Measurements from ENCODE around the gene EAF1. TPM values are rescaled to one million over a fixed set of nuclear protein-coding genes. Genes with fewer than 3 reads are reported as not detected.

The EAF1 gene
- total RNA-seq, 1 experiment from 2014 or later = 28.3 TPM

DNA sequence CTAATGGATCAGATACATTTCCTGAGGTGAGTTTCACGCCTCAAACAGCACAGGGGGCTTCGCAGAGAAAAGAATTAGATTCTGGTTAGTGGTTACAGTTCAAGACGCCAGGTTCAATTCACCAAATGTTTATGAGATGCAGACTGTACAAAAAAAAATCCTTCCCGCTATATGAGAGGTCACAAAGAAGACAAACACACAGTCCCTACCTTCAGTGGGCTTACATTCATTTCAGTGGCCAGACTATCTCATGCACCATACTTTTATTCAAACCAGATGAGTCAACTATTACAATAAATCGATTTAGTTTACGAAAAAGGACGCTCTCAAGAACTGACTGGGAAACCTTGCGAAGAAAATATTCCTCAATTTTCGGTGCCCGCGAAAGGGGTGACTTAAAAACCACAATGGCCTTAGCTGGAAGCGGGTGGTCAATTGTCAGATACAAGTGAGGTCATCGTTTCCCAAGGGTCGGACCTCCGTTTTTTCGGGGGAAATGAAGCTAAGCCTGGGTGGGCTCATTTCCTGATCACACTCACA, 749 bp upstream of the EAF1 start:
- H3K27ac Mint-ChIP-seq (ENCODE audit: low read depth, unreplicated experiment) = peak overlapping the region; percentile 98
- POLR2A ChIA-PET = interaction anchor here (0.6 to 1.4 kb wide), 5 partner anchors 12 to 985 kb away, joined by 3 to 5 read pairs (median 3); partner anchors contain the start of gene CAPN7
- peaks cover 60% of the 10 kb centered on the region for H3K36me3 Mint-ChIP-seq (ENCODE audit: insufficient read depth, unreplicated experiment)
- H3K4me3 Mint-ChIP-seq (ENCODE audit: unreplicated experiment) = peak overlapping the region; percentile 91
- H3K4me1 Mint-ChIP-seq (ENCODE audit: insufficient read depth, unreplicated experiment) = peaks cover 25% of the 10 kb centered on the region
- CTCF ChIA-PET = interaction anchor here (0.7 to 1.5 kb wide), 2 partner anchors 131 to 160 kb away, joined by 3 read pairs; no protein-coding TSS in a partner anchor
- intact Hi-C loops (cut with micrococcal nuclease) = loop anchor here (5.0 to 10.0 kb wide), 2 partner anchors 131 to 388 kb away; no protein-coding TSS in a partner anchor
- no peaks in the 10 kb centered on the region for H3K9me3 Mint-ChIP-seq (ENCODE audit: unreplicated experiment)
- DNase-seq (ENCODE audit: unreplicated experiment) = no peak
- H3K27me3 Mint-ChIP-seq (ENCODE audit: insufficient read depth, unreplicated experiment) = no peaks in the 10 kb centered on the region
- BruUV-seq (replicated peaks) = TSS peak; percentile 49
- TF ChIP-seq, protein P1, sequence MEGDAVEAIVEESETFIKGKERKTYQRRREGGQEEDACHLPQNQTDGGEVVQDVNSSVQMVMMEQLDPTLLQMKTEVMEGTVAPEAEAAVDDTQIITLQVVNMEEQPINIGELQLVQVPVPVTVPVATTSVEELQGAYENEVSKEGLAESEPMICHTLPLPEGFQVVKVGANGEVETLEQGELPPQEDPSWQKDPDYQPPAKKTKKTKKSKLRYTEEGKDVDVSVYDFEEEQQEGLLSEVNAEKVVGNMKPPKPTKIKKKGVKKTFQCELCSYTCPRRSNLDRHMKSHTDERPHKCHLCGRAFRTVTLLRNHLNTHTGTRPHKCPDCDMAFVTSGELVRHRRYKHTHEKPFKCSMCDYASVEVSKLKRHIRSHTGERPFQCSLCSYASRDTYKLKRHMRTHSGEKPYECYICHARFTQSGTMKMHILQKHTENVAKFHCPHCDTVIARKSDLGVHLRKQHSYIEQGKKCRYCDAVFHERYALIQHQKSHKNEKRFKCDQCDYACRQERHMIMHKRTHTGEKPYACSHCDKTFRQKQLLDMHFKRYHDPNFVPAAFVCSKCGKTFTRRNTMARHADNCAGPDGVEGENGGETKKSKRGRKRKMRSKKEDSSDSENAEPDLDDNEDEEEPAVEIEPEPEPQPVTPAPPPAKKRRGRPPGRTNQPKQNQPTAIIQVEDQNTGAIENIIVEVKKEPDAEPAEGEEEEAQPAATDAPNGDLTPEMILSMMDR (IDR thresholded peaks at IDR 0.05; ENCODE audit: unreplicated experiment) = no peak

DNA sequence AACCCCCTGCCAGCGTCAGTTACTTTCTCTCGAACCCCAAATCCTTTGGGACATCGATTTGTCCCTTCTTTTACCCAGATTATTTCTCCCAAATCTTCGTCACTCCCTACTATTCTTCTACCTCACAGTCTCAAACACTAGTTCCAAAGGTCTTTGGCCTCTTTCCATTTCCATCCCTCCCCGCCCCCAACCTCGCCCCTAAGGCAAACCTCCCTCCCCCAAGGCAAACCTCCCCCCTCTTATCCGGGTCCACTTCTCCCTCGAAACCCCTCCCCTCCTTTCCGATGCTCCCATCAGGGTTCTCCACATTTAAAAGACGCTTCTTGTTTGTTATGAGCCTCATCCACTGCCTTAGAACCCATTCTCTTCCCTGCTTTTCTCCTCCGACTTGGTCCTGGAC, 583 bp downstream of the EAF1 start:
- no TSS peak for BruUV-seq (replicated peaks)
- Mint-ChIP-seq H3K27me3 (ENCODE audit: insufficient read depth, unreplicated experiment) (no peaks in the 10 kb centered on the region), H3K4me3 (ENCODE audit: unreplicated experiment) (peak overlapping the region; percentile 91), H3K27ac (ENCODE audit: low read depth, unreplicated experiment) (peak overlapping the region; percentile 98), H3K9me3 (ENCODE audit: unreplicated experiment) (no peaks in the 10 kb centered on the region), H3K4me1 (ENCODE audit: insufficient read depth, unreplicated experiment) (peaks cover 25% of the 10 kb centered on the region), H3K36me3 (ENCODE audit: insufficient read depth, unreplicated experiment) (peaks cover 56% of the 10 kb centered on the region)
- POLR2A ChIA-PET = interaction anchor here (0.8 to 1.1 kb wide), 3 partner anchors 15 to 222 kb away, joined by 3 read pairs; partner anchors contain the start of gene CAPN7
- intact Hi-C loops (cut with micrococcal nuclease) = loop anchor here (5.0 to 10.0 kb wide), 2 partner anchors 129 to 387 kb away; no protein-coding TSS in a partner anchor
- CTCF ChIA-PET = interaction anchor here (1.5 kb wide), 1 partner anchor 130 kb away, joined by 3 read pairs; no protein-coding TSS in a partner anchor
- DNase-seq (ENCODE audit: unreplicated experiment) = no peak
- TF ChIP-seq, protein P1 (IDR thresholded peaks at IDR 0.05; ENCODE audit: unreplicated experiment) = no peak

DNA sequence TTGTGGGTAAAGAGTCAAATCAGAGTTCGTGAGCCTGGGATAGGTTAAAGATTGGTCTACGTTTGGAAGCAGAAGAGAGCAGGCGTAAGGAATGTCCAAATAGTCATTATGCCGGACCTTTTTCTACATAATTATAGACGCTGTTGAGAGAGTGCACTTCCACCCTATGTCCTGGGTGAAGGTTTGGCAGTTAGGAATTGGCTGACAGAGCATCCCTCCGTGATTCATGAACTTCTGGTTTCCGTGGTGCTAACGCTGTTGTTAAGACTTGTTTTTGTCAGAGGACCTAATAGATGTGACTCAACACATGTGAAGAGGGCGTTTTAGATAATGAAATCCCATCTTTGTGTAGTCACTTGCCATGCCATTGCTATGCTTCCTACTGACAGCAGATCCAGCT, 1.1 kb downstream of the EAF1 start:
- intact Hi-C loops (cut with micrococcal nuclease) = loop anchor here (5.0 to 10.0 kb wide), 2 partner anchors 129 to 386 kb away; no protein-coding TSS in a partner anchor
- no peaks in the 10 kb centered on the region for H3K27me3 Mint-ChIP-seq (ENCODE audit: insufficient read depth, unreplicated experiment)
- POLR2A ChIA-PET = interaction anchor here (1.9 kb wide), 1 partner anchor 12 kb away, joined by 4 read pairs; no protein-coding TSS in a partner anchor
- peaks cover 25% of the 10 kb centered on the region for H3K4me1 Mint-ChIP-seq (ENCODE audit: insufficient read depth, unreplicated experiment)
- TF ChIP-seq, protein P1 (IDR thresholded peaks at IDR 0.05; ENCODE audit: unreplicated experiment) = no peak
- H3K36me3 Mint-ChIP-seq (ENCODE audit: insufficient read depth, unreplicated experiment) = peaks cover 57% of the 10 kb centered on the region
- peak; percentile 38 for DNase-seq (ENCODE audit: unreplicated experiment)
- H3K4me3 Mint-ChIP-seq (ENCODE audit: unreplicated experiment) = peak overlapping the region; percentile 91
- TSS peak; percentile 32 for BruUV-seq (replicated peaks)
- CTCF ChIA-PET = interaction anchor here (0.9 kb wide), 1 partner anchor 51 kb away, joined by 5 read pairs; no protein-coding TSS in a partner anchor
- H3K27ac Mint-ChIP-seq (ENCODE audit: low read depth, unreplicated experiment) = peak overlapping the region; percentile 98
- no peaks in the 10 kb centered on the region for H3K9me3 Mint-ChIP-seq (ENCODE audit: unreplicated experiment)

DNA sequence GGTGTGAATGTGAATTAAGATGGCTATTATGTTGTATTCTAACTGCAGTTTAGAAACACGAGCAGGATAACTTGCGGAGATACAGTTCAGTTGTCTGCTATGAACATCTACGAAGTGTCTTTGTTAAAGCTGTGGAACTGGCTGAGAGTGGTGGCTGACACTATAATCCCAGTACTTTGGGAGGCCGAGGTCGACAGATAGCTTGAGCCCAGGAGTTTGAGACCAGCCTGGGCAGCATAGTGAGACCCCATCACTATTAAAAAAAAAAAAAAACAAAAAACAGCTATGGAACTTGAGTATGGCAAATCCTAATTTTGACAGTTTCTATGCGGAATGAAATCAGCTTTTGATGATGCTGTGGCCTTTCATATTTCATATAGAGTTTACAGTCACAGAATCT, 1.7 kb downstream of the EAF1 start:
- Mint-ChIP-seq H3K4me3 (ENCODE audit: unreplicated experiment) (peak overlapping the region; percentile 91), H3K9me3 (ENCODE audit: unreplicated experiment) (no peaks in the 10 kb centered on the region), H3K4me1 (ENCODE audit: insufficient read depth, unreplicated experiment) (peaks cover 25% of the 10 kb centered on the region), H3K27me3 (ENCODE audit: insufficient read depth, unreplicated experiment) (no peaks in the 10 kb centered on the region), H3K27ac (ENCODE audit: low read depth, unreplicated experiment) (peak overlapping the region; percentile 98), H3K36me3 (ENCODE audit: insufficient read depth, unreplicated experiment) (peaks cover 61% of the 10 kb centered on the region)
- ChIA-PET CTCF (interaction anchor here (0.6 to 1.3 kb wide), 4 partner anchors 52 to 320 kb away, joined by 3 to 8 read pairs (median 4); no protein-coding TSS in a partner anchor), POLR2A (interaction anchor here (0.7 to 1.9 kb wide), 2 partner anchors 12 to 322 kb away, joined by 3 to 4 read pairs; no protein-coding TSS in a partner anchor)
- intact Hi-C loops (cut with micrococcal nuclease) = loop anchor here (5.0 to 10.0 kb wide), 2 partner anchors 128 to 386 kb away; no protein-coding TSS in a partner anchor
- no peak for DNase-seq (ENCODE audit: unreplicated experiment)
- TF ChIP-seq, protein P1 (IDR thresholded peaks at IDR 0.05; ENCODE audit: unreplicated experiment) = no peak
- no TSS peak for BruUV-seq (replicated peaks)
